ENCODE data around the gene AK1. TPM values are rescaled to one million over a fixed set of nuclear protein-coding genes. Genes with fewer than 3 reads are reported as not detected.

Gene AK1
- total and polyA plus RNA-seq, 9 of the 15 experiments (the other 6 are each of a cell fraction or from before 2014, with no cell fraction given): 10.1 to 71.8 (median 39.0) TPM

DNA sequence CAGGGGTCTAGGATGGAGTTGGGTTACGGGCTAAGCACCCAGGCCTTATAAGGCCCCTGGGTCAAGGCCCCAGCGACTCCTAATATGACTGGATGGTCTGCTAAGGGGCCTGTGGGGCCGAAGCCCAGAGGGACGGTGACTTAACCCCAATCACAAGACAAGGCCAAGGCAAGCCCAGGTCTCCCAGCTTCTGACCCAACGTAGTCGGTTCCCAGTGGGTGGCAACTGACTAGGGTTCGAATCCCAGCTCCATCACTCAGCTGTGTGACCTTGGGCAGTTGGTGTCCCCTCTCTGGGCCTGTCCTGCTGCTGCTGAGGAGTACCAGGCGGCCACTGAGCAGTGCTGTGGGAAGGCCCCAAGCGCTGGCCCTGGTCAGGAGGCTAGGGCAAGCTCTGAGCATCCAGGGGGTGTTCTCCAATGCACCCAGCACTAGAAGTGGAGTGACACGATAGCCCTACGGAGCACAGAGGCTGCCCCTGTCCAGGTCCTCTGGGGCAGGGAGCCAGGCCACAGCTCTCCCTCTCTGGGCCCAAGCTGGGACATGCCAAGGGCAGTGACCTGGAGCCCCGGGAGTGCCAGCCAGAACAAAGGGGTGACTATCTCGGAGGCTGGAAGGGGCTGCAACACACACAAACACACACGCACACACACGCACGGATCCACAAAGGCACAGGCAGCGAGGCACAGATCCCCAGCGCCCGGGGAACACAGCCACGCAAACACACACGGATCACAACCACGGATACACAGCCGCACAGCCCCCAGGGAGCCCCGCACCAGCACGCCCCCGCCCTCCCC is 512 bp downstream of the AK1 start:
- ATAC-seq: peak; percentile 36
- H4K20me1 ChIP-seq (replicated peaks; ENCODE audit: control insufficient read depth, insufficient read depth, low read length): no peaks in the 10 kb centered on the region
- ChIA-PET POLR2A (interaction anchor here (0.6 to 1.5 kb wide), 6 partner anchors 11 to 235 kb away, joined by 3 to 5 read pairs (median 3); partner anchors contain the start of gene ST6GALNAC6), CTCF (ENCODE audit: low intra/inter-chr PET ratio) (no interaction called here)
- 41% methylated on average over 16 of the region's 26 CpGs for WGBS (ENCODE audit: insufficient coverage, low coverage, missing lambda C conversion rate)
- peaks cover 12% of the 10 kb centered on the region; the same call in 2 of the 3 replicates for H3K79me2 ChIP-seq (ENCODE audit: control insufficient read depth, insufficient read depth, low read length)
- H3K36me3 ChIP-seq (ENCODE audit: control insufficient read depth, insufficient read depth, low read length): no peaks in the 10 kb centered on the region; the same call in 2 of the 3 replicates
- H3K4me2 ChIP-seq (ENCODE audit: insufficient read depth, low read length): peak overlapping the region; percentile 80
- in situ Hi-C loops (cut with MboI) (loop anchor here (5.0 to 10.0 kb wide), 3 partner anchors 35 to 375 kb away; no protein-coding TSS in a partner anchor), intact Hi-C loops (cut with micrococcal nuclease) (loop anchor here (10.0 kb wide), 1 partner anchor 282 kb away; no protein-coding TSS in a partner anchor)
- TF ChIP-seq, protein P1, sequence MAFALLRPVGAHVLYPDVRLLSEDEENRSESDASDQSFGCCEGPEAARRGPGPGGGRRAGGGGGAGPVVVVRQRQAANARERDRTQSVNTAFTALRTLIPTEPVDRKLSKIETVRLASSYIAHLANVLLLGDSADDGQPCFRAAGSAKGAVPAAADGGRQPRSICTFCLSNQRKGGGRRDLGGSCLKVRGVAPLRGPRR (CRISPR knock-in tag; IDR thresholded peaks at IDR 0.05): no peak
- no peak for TF ChIP-seq ZNF347 (CRISPR knock-in tag; IDR thresholded peaks at IDR 0.05; ENCODE audit: low read depth)
- peak; percentile 27 for TF ChIP-seq BRD9 (IDR thresholded peaks at IDR 0.05; ENCODE audit: low read depth, partially characterized antibody)
- TF ChIP-seq JUN (IDR thresholded peaks at IDR 0.05; ENCODE audit: borderline replicate concordance, low read depth, low read length): no peak
- 0 out of 2 replicates have a peak, but pooled peaks have one; percentile 23 for TF ChIP-seq JUN (CRISPR knock-in tag; IDR thresholded peaks at IDR 0.05; ENCODE audit: borderline replicate concordance)
- 0 out of 2 replicates have a peak, but pooled peaks have one; percentile 14 for TF ChIP-seq EGR1 (conservative IDR thresholded peaks at IDR 0.05)
- peak; percentile 53; the same call in 1 of the 2 replicates for TF ChIP-seq SMARCA5 (IDR thresholded peaks at IDR 0.05)
- TF ChIP-seq BCOR (IDR thresholded peaks at IDR 0.05): peak; percentile 61
- 0 out of 2 replicates have a peak, but pooled peaks have one; percentile 15 for TF ChIP-seq RBFOX2 (IDR thresholded peaks at IDR 0.05; ENCODE audit: low read depth, low read length)
- TF ChIP-seq, protein P2, sequence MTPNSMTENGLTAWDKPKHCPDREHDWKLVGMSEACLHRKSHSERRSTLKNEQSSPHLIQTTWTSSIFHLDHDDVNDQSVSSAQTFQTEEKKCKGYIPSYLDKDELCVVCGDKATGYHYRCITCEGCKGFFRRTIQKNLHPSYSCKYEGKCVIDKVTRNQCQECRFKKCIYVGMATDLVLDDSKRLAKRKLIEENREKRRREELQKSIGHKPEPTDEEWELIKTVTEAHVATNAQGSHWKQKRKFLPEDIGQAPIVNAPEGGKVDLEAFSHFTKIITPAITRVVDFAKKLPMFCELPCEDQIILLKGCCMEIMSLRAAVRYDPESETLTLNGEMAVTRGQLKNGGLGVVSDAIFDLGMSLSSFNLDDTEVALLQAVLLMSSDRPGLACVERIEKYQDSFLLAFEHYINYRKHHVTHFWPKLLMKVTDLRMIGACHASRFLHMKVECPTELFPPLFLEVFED (CRISPR knock-in tag; conservative IDR thresholded peaks at IDR 0.05): 0 out of 2 replicates have a peak, but pooled peaks have one; percentile 29
- TF ChIP-seq MAZ (CRISPR knock-in tag; conservative IDR thresholded peaks at IDR 0.05 in 1 of 2, IDR thresholded peaks at IDR 0.05 in 1 of 2): 0 out of 4 replicates have a peak, but pooled peaks of 1 of the 2 experiments have one; percentile 3
- TF ChIP-seq, protein P3, sequence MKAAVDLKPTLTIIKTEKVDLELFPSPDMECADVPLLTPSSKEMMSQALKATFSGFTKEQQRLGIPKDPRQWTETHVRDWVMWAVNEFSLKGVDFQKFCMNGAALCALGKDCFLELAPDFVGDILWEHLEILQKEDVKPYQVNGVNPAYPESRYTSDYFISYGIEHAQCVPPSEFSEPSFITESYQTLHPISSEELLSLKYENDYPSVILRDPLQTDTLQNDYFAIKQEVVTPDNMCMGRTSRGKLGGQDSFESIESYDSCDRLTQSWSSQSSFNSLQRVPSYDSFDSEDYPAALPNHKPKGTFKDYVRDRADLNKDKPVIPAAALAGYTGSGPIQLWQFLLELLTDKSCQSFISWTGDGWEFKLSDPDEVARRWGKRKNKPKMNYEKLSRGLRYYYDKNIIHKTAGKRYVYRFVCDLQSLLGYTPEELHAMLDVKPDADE (conservative IDR thresholded peaks at IDR 0.05; ENCODE audit: control insufficient read depth, low read depth, low read length): no peak
- no peak for TF ChIP-seq RCOR1 (IDR thresholded peaks at IDR 0.05; ENCODE audit: borderline replicate concordance in 1 of 2, low read depth in 2 of 2, low read length in 2 of 2)
- TF ChIP-seq ZNF507 (tag; conservative IDR thresholded peaks at IDR 0.05): no peak
- no peak for TF ChIP-seq RBM14 (IDR thresholded peaks at IDR 0.05; ENCODE audit: borderline replicate concordance, insufficient read depth, low read depth, low read length)
- TF ChIP-seq ZFP36 (IDR thresholded peaks at IDR 0.05; ENCODE audit: low read depth, low read length, partially characterized antibody): peak; percentile 77
- no peak for TF ChIP-seq RBBP5 (IDR thresholded peaks at IDR 0.05; ENCODE audit: borderline replicate concordance, insufficient read depth, low read length, poor library complexity, severe bottlenecking)
- TF ChIP-seq NCOA1 (IDR thresholded peaks at IDR 0.05; ENCODE audit: low read depth): 0 out of 2 replicates have a peak, but pooled peaks have one; percentile 17
- H3K4me3 ChIP-seq: peak overlapping the region; percentile 46
- peak overlapping the region; percentile 91 for H2AFZ ChIP-seq (ENCODE audit: low read depth, low read length)
- BruUV-seq (replicated peaks): TSS peak; percentile 73
- no peaks in the 10 kb centered on the region for H3K9me1 ChIP-seq (ENCODE audit: control insufficient read depth, insufficient read depth, low read length)
- H3K4me1 ChIP-seq (replicated peaks in 1 of 2; ENCODE audit: control insufficient read depth in 2 of 2, insufficient read depth in 2 of 2, low read length in 2 of 2): peaks cover 19 to 57% of the 10 kb centered on the region in 2 experiments; a peak in 4 of 5 replicates
- FAIRE-seq: peak; percentile 51
- DNase-seq (ENCODE audit: extremely low read depth in 1 of 4, low spot score in 3 of 4): no peak
- H3K27me3 ChIP-seq (ENCODE audit: control insufficient read depth in 2 of 2, insufficient read depth in 2 of 2, low read length in 2 of 2): no peaks in the 10 kb centered on the region
- peak overlapping the region; percentile 65 for H3K27ac ChIP-seq (ENCODE audit: extremely low read depth, low read depth, low read length)
- H3K9ac ChIP-seq (ENCODE audit: insufficient read depth in 1 of 2, low read depth in 2 of 2, low read length in 2 of 2): peak overlapping the region; percentile 72 to 94
- no peaks in the 10 kb centered on the region for H3K9me3 ChIP-seq (replicated peaks; ENCODE audit: control insufficient read depth, insufficient read depth, low read depth, low read length)
